Testis (tissue), 2 donors: ENCODE data around the gene C13orf42.

Experiments
- CTCF ChIP-seq, 3 experiments: fragments of 450-650 bp in 2 of 3; fragments of 200-600 bp in 1 of 3; sonication (generic) in 1 of 3; IDR thresholded peaks; one replicate each; pipeline ENCODE4 v1.5.1; 2016 to 2019; ENCODE audit warnings: antibody characterized with exemption in 3 of 3, mild to moderate bottlenecking in 2 of 3, moderate library complexity in 1 of 3
- POLR2A ChIP-seq: fragments of 450-650 bp; IDR thresholded peaks from one replicate; pipeline ENCODE4 v1.6.1; 2017; ENCODE audit warnings: antibody characterized with exemption, mild to moderate bottlenecking, moderate library complexity

DNA sequence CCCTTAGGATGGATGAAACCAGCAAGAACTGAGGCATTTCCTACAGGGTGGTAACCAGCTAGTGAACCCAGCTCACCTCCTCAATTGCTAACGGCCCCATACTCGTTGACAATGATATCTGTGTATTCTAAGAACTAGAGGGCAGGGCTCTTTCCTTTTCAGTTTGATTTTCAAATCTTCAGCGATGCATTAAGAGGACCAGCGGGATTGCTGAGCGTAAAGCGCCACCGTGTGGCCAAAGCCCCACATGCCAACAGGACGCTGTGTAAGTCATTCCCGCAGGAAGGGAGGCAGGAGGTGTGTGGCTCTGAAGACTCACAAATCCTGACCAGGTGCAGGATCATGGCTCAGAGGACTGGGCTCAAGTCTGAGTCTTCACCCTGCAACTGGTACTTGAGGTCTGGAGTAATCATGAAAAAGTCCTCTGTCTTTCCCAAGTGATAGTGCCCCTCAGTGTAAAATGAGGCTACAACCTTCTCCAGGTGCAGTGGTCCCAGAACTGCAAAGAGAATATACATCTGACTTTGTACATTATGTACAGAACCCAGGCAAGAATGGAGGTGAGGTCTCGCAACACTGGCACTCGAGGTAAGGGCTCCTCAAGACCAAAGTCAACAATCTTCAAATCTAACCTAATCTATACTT, 40.9 kb downstream of the C13orf42 start:
- TF ChIP-seq CTCF (IDR thresholded peaks at IDR 0.05), result peak; percentile 75 to 95 (median 91)
- TF ChIP-seq POLR2A, result no peak
